Amniotic stem cell (primary cell): ENCODE data around the gene GNA14.
"Not testable (repeated sequence)": the region's sequence is repeated elsewhere in the genome, so short reads cannot be mapped to it uniquely, and the experiment has no call there.

ENCODE experiments used
- DNase-seq: peaks from one replicate; lab custom pipeline; 2025; lab: John Stamatoyannopoulos, UW

Gene GNA14

GRCh38 chr9:77643871-77644270, 4.3 kb downstream of the GNA14 start:
- DNase-seq, result no peak

- no peak for DNase-seq
Observed at GRCh38 chr9:77640741-77641580, 7.2 kb downstream of the GNA14 start.

GRCh38 chr9:77632652-77633051, 15.5 kb downstream of the GNA14 start:
- no peak for DNase-seq

DNA sequence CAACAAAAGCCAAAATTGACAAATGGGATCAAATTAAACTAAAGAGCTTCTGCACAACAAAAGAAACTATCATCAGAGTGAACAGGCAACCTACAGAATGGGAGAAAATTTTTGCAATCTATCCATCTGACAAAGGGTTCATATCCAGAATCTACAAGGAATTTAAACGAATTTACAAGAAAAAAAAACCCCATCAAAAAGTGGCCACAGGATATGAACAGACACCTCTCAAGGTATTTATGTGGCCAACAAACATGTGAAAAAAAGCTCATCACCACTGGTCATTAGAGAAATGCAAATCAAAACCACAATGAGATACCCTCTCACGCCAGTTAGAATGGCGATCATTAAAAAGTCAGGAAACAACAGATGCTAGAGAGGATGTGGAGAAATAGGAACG, 19.3 kb downstream of the GNA14 start:
- not testable (repeated sequence) for DNase-seq

DNA sequence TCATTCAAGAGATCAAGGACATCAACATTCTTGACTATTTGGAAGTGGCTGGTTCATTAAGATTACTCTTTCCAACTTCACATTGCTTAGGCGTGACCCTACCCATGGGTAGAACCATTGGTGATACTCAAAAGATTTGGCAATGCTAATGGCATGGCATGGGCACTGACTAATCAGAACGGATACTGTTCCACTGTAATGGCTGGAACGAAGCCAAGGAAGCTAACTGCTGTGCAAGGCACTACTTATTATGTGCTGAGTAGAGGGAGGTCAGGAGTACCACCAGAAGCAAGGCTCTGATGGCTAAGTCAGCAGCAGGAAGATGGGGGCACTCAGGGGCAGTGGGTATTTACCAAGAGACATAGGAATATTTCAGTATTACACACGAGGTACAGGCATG, 31.9 kb downstream of the GNA14 start:
- DNase-seq, result no peak

GRCh38 chr9:77614645-77615044, 33.5 kb downstream of the GNA14 start:
- DNase-seq, result no peak

GRCh38 chr9:77606526-77606925, 41.6 kb downstream of the GNA14 start:
- DNase-seq, result no peak

DNA sequence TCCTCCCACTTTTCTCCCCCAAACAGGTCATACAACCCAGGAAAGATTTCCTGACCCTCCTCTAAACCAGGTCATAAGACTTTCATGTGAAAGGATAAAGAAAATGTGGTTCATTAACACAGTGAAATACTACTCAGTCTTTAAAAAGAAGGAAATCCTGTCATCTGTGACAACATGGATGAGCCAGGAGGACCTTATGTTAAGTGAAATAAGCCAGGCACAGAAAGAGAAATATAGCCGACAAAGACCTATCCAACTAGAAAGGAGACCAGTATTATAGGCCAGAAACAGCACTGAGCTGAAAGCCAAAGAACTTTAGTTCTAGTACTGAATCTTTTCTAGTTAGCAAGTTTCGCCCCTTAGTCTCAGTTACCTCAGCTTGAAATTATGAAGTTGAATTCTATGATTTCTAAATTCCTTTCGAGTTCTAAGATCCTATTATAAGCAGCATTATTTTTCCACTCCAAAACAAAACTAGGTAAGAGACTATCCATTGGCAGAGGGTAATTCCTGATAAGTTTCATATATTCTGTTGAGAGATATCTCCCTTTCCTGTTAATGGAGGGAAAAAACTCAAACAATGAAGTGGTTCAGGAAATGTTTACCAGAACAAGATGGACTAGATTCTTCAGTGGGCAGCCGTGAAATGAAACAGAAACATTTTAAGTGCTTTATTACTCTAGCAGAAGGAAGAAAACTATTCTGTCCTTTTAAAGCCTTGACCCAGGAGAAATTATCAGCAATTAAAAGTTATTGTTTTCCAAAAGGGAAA, 42.5 kb downstream of the GNA14 start:
- no peak for DNase-seq

DNA sequence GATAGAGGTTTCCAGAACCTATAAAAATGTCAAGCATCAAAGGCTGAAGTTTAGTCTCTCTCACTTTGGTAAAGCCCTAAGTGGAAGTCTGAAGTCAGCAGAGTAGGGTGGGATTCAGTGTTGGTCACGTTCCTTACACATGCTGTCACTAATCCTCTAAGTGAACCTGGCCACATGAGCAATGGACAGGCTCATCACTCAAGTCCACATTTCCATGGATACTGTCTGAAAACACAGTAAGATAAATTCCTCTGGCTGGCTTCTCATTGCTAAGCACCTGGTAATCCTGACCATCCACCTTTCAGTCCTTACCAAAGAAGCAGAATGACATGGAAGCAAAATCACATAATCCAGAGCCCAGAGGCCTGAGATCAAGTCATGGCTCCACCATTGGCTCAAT, 43.8 kb downstream of the GNA14 start:
- no peak for DNase-seq

GRCh38 chr9:77602852-77603251, 45.3 kb downstream of the GNA14 start:
- no peak for DNase-seq

DNA sequence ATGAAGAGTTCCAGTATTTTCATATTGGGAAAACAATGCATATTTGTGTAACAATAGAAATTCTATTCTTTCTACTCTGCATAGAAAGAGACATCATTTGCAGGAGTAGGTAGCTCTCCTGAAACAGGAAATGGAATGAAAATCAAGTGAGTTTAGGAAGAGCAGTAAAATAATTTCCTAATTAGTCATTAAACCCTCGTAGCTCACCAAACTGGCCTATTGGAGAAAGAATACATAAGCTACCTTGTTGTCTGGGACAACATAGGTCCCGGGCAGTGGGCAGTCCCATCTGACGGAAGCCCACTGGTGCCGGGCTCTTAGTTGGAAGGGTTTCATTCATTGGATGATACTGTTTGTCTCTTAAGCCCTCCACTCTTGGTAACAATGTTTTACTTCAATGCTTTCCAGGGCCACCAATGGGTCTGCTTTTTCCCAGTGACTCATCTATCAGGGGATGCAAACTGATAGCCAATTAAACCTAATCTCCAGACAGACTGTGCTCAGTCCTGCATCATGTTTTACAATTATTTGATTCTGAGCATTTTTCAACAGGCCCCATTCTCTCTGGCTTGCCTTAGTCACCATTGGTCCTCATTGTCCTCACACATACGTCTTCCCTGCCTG, 46.5 kb downstream of the GNA14 start:
- no peak for DNase-seq

DNA sequence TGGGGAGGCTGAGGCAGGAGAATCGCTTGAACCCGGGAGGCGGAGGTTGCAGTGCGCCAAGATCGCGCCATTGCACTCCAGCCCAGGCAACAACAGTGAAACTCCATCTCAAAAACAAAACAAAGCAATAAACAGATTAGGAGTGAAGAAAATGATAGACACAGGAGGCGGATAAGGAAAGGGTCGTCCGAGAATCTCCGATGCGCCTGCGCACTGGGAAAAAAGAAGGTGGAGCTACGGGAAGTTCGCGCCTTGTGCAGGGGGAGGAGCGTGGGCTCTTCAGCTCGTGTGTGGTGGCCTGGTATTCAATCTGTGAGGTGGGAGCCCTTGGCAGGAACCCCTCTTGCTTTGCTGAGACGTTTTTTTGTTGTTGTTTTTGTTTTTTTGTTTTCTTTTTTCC, 47.3 kb downstream of the GNA14 start:
- no peak for DNase-seq

DNA sequence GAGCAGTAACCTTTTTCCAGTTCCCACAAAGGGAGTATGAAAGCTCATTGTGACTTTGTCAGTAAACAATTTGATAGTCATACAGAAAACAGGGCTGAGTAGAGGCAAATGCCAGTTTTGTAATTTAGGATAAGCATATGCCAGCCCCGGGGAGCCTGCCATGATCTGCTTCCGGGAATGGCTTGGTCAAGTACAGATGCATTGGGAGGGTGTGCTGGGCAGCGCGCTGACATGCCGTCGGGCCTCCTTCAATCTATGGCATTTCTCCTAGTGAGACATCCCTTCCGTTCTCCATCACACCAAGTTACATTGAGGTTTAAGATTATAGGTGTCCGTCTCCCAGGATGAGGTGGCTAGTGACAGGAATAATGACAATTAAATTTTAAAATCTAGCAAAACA, 48.6 kb downstream of the GNA14 start:
- DNase-seq, result no peak

DNA sequence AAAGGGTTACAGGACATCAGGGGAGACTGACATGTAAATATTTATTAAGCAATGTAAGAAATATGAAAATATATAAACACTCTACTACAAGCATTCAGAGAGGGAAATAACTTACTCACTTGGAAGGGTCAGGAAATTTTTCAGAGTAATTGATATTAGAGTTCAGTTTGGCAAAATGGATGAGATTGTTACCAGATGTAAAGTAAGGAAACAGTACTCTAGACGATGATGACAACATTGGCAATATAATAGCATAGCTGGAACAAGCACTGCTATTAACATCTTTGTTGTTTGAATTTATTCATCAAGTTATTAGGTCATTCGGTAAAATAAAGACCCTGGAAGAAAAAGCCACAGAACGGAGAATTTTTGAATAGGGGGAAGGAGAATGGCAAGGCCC, 49.1 kb downstream of the GNA14 start:
- no peak for DNase-seq

GRCh38 chr9:77598524-77598923, 49.6 kb downstream of the GNA14 start:
- DNase-seq, result no peak

DNA sequence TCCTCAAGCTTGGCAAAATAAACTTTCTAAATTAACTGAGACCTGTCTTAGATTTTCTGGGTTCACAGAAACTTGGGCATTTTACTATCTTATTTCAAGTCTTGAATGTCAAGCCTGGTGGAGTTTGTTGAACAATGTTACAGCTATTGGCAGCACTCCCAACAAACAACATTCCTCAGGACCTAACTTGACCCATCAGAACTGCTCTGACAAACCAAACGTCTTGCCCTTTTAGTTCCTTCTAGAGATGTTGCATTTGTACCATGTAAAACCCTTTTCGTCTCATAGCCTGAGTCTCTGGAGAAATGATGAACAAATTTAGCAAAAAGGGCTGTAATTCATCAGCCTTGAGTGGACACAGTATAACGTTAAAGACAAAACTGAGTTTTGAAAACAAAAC, 51.1 kb downstream of the GNA14 start:
- DNase-seq, result no peak

DNA sequence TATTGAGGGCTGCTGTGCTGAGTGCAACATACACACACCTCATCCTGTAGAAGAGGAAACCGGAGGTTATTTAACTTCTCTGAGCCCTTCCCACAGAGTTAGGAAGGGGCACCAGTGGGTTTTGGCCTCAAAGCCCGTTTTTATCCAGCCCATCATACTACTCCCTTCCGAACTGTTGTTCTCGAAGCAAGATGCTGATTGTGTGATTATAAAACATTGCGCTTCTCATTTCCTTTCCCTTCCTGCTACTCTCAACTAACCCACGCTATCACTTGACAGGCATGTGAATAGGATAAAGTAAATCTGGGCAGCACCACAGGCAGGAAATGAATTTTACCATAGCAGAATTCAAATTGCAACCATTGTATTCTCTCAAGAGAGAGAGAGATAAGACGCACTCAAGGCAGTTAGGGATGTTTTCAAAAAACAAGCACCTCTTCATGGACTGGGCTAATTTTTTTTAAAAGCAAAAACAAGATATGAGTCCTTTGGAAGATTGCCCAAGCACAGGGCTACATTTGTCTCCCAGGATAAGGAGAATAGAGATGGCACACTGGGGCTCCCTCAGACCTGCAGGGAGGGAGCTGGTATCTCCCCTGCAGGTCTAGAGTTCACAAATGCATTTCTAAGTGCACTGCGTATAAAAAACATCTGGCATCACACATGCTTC, 52.6 kb downstream of the GNA14 start:
- no peak for DNase-seq

- no peak for DNase-seq
Observed at GRCh38 chr9:77594963-77595362, 53.2 kb downstream of the GNA14 start.

- no peak for DNase-seq
Observed at GRCh38 chr9:77593528-77593927, 54.6 kb downstream of the GNA14 start.

- no peak for DNase-seq
Observed at GRCh38 chr9:77592476-77592875, 55.6 kb downstream of the GNA14 start.

DNA sequence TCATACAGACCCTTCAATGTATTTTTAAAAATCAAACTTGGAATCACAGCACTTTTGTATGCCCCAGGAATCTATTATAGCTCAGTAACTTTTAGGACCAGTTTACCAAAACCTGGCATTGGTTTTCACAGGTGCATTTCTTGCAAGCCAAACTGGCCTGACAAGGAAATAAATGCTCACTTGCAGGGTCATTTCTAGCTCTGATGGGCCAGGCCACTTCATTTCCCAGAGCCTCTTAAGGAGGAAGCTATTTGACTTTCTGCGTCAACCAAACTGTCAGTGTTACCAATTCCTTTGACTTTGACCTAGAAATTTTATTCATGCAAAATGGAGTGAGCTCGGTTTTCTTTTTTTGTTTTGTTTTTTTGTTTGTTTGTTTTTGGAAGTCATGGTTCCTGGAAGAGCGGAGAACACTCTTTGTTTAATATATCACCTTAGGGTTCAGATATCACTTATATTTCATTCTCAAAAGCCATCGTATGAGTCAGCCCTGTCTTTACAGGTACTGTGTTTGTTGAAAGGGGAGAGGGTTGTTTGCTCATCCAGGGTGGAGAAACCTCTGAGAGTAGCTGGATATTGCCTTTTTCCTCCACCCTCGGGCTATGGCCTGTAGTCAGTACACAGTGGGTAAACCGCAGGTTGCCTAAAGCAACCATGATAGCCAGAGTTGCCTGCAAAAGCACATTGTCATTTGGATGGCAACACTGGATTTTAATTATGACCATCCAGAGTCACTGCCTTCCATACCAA, 58.9 kb downstream of the GNA14 start:
- DNase-seq, result no peak
